ENCODE measurements around the gene PTPRN2. TPM values are rescaled to one million over a fixed set of nuclear protein-coding genes. Genes with fewer than 3 reads are reported as not detected.
"Not testable (repeated sequence)": the region's sequence is repeated elsewhere in the genome, so short reads cannot be mapped to it uniquely, and the experiment has no call there.

Gene PTPRN2
- total RNA-seq, 2 experiments from 2014 or later: 7.0 to 7.2 TPM

GRCh38 chr7:158258411-158259130 lies 329.1 kb downstream of the PTPRN2 start:
- peaks cover 3% of the 10 kb centered on the region for H3K9me3 Mint-ChIP-seq (ENCODE audit: insufficient read depth)
- DNase-seq: no peak
- H3K4me1 Mint-ChIP-seq (ENCODE audit: low read depth): no peaks in the 10 kb centered on the region
- ChIA-PET CTCF (no interaction called here), POLR2A (no interaction called here)
- no peak overlapping the region for H3K4me3 Mint-ChIP-seq
- ATAC-seq: no peak
- no peaks in the 10 kb centered on the region for H3K27me3 Mint-ChIP-seq (ENCODE audit: low read depth)
- H3K36me3 Mint-ChIP-seq (ENCODE audit: low read depth): no peaks in the 10 kb centered on the region
- H3K27ac Mint-ChIP-seq: no peak overlapping the region

DNA sequence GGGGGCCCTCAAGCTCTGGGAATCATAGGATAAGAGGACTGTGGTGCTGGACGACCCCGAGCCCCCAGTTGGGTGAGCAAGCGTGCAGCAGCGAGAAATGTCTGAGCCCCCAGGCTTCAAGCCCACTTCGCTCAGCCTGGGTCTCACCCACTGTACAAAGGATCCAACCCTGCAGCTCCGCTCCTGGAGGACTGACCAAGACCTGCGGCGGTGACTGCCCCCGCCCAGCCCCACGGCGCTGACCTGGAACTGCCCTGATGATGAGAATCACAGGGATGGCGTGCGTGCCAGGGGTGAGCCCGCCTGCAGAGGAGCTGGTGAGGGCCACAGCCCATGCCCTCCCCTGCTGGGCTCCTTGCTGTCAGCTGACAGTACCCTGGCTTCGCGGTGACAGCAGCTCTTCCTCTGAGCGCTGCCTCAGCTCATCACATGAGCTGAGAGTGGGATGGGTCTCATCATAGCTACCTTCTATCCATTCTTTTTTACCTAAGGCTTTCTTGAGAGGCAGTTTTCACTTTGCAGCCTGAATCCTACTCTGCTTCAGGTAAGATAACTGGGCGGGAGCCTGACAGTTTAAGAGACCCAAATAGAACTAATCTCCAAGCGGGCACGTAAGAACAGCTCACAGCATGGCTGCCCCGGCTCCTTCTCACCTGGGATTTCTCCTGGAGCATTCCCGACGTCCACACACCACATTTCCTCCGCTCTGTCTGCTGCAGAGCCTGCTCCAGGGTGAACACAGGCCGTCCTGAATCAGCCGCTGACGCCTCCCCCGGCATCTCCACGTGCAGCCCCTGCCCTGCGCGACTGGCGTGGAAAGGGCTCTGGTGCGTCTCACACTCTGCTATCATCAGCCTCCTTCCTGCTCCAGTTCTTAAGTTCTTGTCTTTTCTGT lies 329.9 kb downstream of the PTPRN2 start:
- POLR2A ChIA-PET: no interaction called here
- Mint-ChIP-seq H3K4me3 (no peak overlapping the region), H3K27me3 (ENCODE audit: low read depth) (no peaks in the 10 kb centered on the region)

DNA sequence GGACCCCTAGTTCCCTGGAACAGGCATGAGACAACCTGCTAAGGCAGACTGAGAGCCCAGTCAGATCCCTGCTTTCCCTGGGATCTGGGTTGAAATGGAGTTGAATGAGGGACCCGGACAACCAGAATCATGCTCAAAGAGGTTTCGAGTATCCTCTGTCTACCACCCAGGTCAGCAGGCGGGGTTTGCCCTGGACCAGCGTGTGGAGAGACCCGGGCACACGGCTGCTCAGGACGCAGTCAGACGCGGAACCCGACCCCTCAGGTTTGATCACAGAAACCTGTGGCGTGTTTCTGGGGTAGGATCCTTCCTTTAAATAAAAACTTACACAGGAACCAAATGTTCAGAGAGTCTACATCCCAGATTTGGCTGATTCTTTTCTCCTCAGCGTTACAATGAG lies 330.6 kb downstream of the PTPRN2 start:
- Mint-ChIP-seq H3K27me3 (ENCODE audit: low read depth) (no peaks in the 10 kb centered on the region), H3K9me3 (ENCODE audit: insufficient read depth) (peaks cover 3% of the 10 kb centered on the region), H3K36me3 (ENCODE audit: low read depth) (no peaks in the 10 kb centered on the region), H3K4me3 (no peak overlapping the region), H3K27ac (no peak overlapping the region), H3K4me1 (ENCODE audit: low read depth) (no peaks in the 10 kb centered on the region)
- DNase-seq (no peak), ATAC-seq (no peak)
- CTCF ChIA-PET: no interaction called here
- POLR2A ChIA-PET: no interaction called here

More for the DNA sequence above, 329.9 kb downstream of the PTPRN2 start:
- CTCF ChIA-PET: no interaction called here
- H3K9me3 Mint-ChIP-seq (ENCODE audit: insufficient read depth): peaks cover 3% of the 10 kb centered on the region
- ATAC-seq (no peak), DNase-seq (no peak)
- H3K4me1 Mint-ChIP-seq (ENCODE audit: low read depth): no peaks in the 10 kb centered on the region
- H3K36me3 Mint-ChIP-seq (ENCODE audit: low read depth): no peaks in the 10 kb centered on the region
- no peak overlapping the region for H3K27ac Mint-ChIP-seq

- no peaks in the 10 kb centered on the region for H3K27me3 Mint-ChIP-seq (ENCODE audit: low read depth)
- POLR2A ChIA-PET: no interaction called here
- no peaks in the 10 kb centered on the region for H3K9me3 Mint-ChIP-seq (ENCODE audit: insufficient read depth)
- H3K36me3 Mint-ChIP-seq (ENCODE audit: low read depth): no peaks in the 10 kb centered on the region
- DNase-seq: no peak
- no peak overlapping the region for H3K4me3 Mint-ChIP-seq
- ATAC-seq: no peak
- CTCF ChIA-PET: no interaction called here
- H3K27ac Mint-ChIP-seq: no peak overlapping the region
- H3K4me1 Mint-ChIP-seq (ENCODE audit: low read depth): no peaks in the 10 kb centered on the region
Observed at GRCh38 chr7:158256091-158256816, 331.4 kb downstream of the PTPRN2 start.

GRCh38 chr7:158255558-158255957 lies 332.1 kb downstream of the PTPRN2 start:
- Mint-ChIP-seq H3K4me1 (ENCODE audit: low read depth) (no peaks in the 10 kb centered on the region), H3K4me3 (no peak overlapping the region), H3K36me3 (ENCODE audit: low read depth) (no peaks in the 10 kb centered on the region), H3K9me3 (ENCODE audit: insufficient read depth) (no peaks in the 10 kb centered on the region), H3K27me3 (ENCODE audit: low read depth) (no peaks in the 10 kb centered on the region), H3K27ac (no peak overlapping the region)
- ATAC-seq (no peak), DNase-seq (no peak)
- CTCF ChIA-PET: no interaction called here
- POLR2A ChIA-PET: no interaction called here

GRCh38 chr7:158255156-158255555 lies 332.5 kb downstream of the PTPRN2 start:
- CTCF ChIA-PET: no interaction called here
- Mint-ChIP-seq H3K36me3 (ENCODE audit: low read depth) (no peaks in the 10 kb centered on the region), H3K4me3 (no peak overlapping the region), H3K27me3 (ENCODE audit: low read depth) (no peaks in the 10 kb centered on the region), H3K27ac (no peak overlapping the region), H3K4me1 (ENCODE audit: low read depth) (no peaks in the 10 kb centered on the region), H3K9me3 (ENCODE audit: insufficient read depth) (no peaks in the 10 kb centered on the region)
- no peak for ATAC-seq
- POLR2A ChIA-PET: no interaction called here
- DNase-seq: no peak

- ATAC-seq; H3K27me3 Mint-ChIP-seq (ENCODE audit: low read depth); CTCF ChIA-PET; H3K4me1 Mint-ChIP-seq (ENCODE audit: low read depth); POLR2A ChIA-PET; H3K36me3 Mint-ChIP-seq (ENCODE audit: low read depth); H3K4me3 Mint-ChIP-seq; DNase-seq; H3K9me3 Mint-ChIP-seq (ENCODE audit: insufficient read depth); H3K27ac Mint-ChIP-seq: not testable (repeated sequence)
Observed at GRCh38 chr7:158253670-158254045, 334.0 kb downstream of the PTPRN2 start.

DNA sequence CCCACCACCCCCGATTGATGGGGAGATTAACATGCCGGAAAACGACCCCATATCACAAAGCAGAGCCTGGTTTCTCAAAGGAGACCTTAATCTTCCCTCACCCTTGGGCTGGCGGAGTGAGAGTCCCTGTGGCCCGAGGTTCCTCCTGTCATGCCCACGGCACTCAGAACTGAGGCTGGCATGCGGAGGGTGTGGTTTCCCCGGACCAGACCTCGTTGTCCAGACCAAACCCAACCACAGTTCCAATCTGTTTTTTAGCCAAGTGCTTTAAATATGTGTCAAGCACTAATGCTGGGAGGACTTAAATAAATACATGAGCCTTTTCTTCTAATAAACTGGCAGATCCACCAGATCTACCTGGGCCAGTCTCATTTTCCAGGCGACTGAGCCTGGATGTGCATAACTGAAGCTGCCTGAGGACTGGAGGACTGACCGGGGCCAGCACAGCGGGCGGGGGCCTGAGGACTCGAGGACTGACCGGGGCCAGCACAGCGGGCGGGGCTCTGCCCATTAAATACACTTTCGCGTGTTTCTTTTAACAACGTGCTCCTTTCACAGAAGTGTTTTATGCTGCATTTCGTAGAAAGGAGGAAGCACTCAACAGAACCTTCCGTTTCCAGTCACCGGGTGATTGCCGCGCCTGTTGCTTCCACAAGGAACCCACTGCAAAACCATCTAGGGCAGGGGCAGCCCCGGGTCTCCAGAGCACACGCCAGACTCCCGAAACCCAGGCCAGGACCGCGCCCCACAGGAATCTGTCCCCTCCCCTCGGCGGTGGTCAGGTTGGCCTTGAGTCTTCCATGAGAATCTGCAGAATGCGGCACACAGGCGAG lies 334.6 kb downstream of the PTPRN2 start:
- H3K9me3 Mint-ChIP-seq (ENCODE audit: insufficient read depth): no peaks in the 10 kb centered on the region
- CTCF ChIA-PET: no interaction called here
- DNase-seq: no peak

GRCh38 chr7:158252081-158252836 lies 335.4 kb downstream of the PTPRN2 start:
- no peak for ATAC-seq
- POLR2A ChIA-PET: no interaction called here
- no peaks in the 10 kb centered on the region for H3K27me3 Mint-ChIP-seq (ENCODE audit: low read depth)

More for the DNA sequence above, 334.6 kb downstream of the PTPRN2 start:
- H3K36me3 Mint-ChIP-seq (ENCODE audit: low read depth): no peaks in the 10 kb centered on the region
- POLR2A ChIA-PET: no interaction called here
- no peak overlapping the region for H3K4me3 Mint-ChIP-seq
- H3K27me3 Mint-ChIP-seq (ENCODE audit: low read depth): no peaks in the 10 kb centered on the region
- no peak for ATAC-seq
- H3K4me1 Mint-ChIP-seq (ENCODE audit: low read depth): no peaks in the 10 kb centered on the region
- no peak overlapping the region for H3K27ac Mint-ChIP-seq

GRCh38 chr7:158251061-158251965 lies 336.3 kb downstream of the PTPRN2 start:
- Mint-ChIP-seq H3K4me1 (ENCODE audit: low read depth) (no peaks in the 10 kb centered on the region), H3K36me3 (ENCODE audit: low read depth) (no peaks in the 10 kb centered on the region), H3K9me3 (ENCODE audit: insufficient read depth) (no peaks in the 10 kb centered on the region), H3K27ac (no peak overlapping the region), H3K4me3 (no peak overlapping the region), H3K27me3 (ENCODE audit: low read depth) (no peaks in the 10 kb centered on the region)
- POLR2A ChIA-PET: no interaction called here
- CTCF ChIA-PET: no interaction called here
- no peak for DNase-seq
- ATAC-seq: no peak

More at GRCh38 chr7:158252081-158252836, 335.4 kb downstream of the PTPRN2 start:
- Mint-ChIP-seq H3K4me3 (no peak overlapping the region), H3K9me3 (ENCODE audit: insufficient read depth) (no peaks in the 10 kb centered on the region), H3K27ac (no peak overlapping the region), H3K36me3 (ENCODE audit: low read depth) (no peaks in the 10 kb centered on the region), H3K4me1 (ENCODE audit: low read depth) (no peaks in the 10 kb centered on the region)
- CTCF ChIA-PET: no interaction called here
- DNase-seq: no peak

All from activated CD8-positive, alpha-beta T cell treated with anti-CD3 and anti-CD28 coated beads, Interleukin-2, amount 10 ng/mL, durations not matched to agents 7 days and 5 days (primary cell).